HL-60 (cell line): ENCODE results near the gene PCSK4.

ENCODE experiments used
- DNase-seq, 2 experiments: peaks; one replicate each; pipeline ENCODE4 v3.0.0-alpha.2; 2010 to 2020; ENCODE audit warnings: low read depth in 1 of 2, low spot score in 1 of 2
- H3K27ac ChIP-seq: fragments of 250-450 bp; sonication (Bioruptor Pico); replicated peaks from 2 replicates; pipeline ENCODE4 v1.5.1; 2020; ENCODE audit warnings: mild to moderate bottlenecking, moderate library complexity
- H3K27me3 ChIP-seq: fragments of 250-450 bp; sonication (Bioruptor Pico); 2 replicates; pipeline ENCODE4 v1.5.1; 2021; ENCODE audit warnings: mild to moderate bottlenecking, moderate library complexity; ENCODE audit not compliant: insufficient read depth, poor library complexity, severe bottlenecking
- H3K4me3 ChIP-seq: replicated peaks from 2 replicates; pipeline ENCODE4 v1.5.1; 2011; ENCODE audit warnings: mild to moderate bottlenecking, control low read depth, low read length; ENCODE audit not compliant: insufficient read depth
- CTCF ChIP-seq: IDR thresholded peaks from one replicate; pipeline ENCODE4 v1.5.1; 2011; ENCODE audit warnings: low read length, control low read depth, inconsistent platforms; ENCODE audit not compliant: insufficient read depth
- GABPA ChIP-seq: IDR thresholded peaks from 2 replicates; pipeline ENCODE4 v1.6.1; 2012; ENCODE audit warnings: low read depth
- POLR2AphosphoS5 ChIP-seq: IDR thresholded peaks from 2 replicates; pipeline ENCODE4 v1.6.1; 2012; ENCODE audit warnings: low read depth
- REST ChIP-seq: IDR thresholded peaks from 2 replicates; pipeline ENCODE4 v1.6.1; 2012; ENCODE audit warnings: low read depth; ENCODE audit not compliant: insufficient replicate concordance
- SPI1 ChIP-seq: IDR thresholded peaks from 2 replicates; pipeline ENCODE4 v1.6.1; 2012; ENCODE audit warnings: low read depth, mild to moderate bottlenecking, borderline replicate concordance

The PCSK4 gene

GRCh38 chr19:1496714-1497577 is 6.8 kb upstream of the PCSK4 start:
- peaks cover 3% of the 10 kb centered on the region for H3K27me3 ChIP-seq
- H3K27ac ChIP-seq, result no peak overlapping the region
- no peak for DNase-seq
- H3K4me3 ChIP-seq, result no peak overlapping the region
- TF ChIP-seq CTCF (no peak), REST (no peak), POLR2AphosphoS5 (no peak), GABPA (no peak)

- Histone ChIP-seq H3K27me3 (peaks cover 8% of the 10 kb centered on the region), H3K27ac (no peak overlapping the region), H3K4me3 (no peak overlapping the region)
- DNase-seq, result no peak
- no peak for TF ChIP-seq CTCF
- TF ChIP-seq REST, result no peak
- TF ChIP-seq POLR2AphosphoS5, result no peak
- no peak for TF ChIP-seq GABPA
- no peak for TF ChIP-seq SPI1
Observed at GRCh38 chr19:1495799-1496713, 5.9 kb upstream of the PCSK4 start.

GRCh38 chr19:1495051-1495798 is 5.1 kb upstream of the PCSK4 start:
- Histone ChIP-seq H3K4me3 (no peak overlapping the region), H3K27ac (no peak overlapping the region), H3K27me3 (peaks cover 8% of the 10 kb centered on the region)
- TF ChIP-seq POLR2AphosphoS5 (no peak), CTCF (no peak), SPI1 (no peak), GABPA (no peak), REST (no peak)
- no peak for DNase-seq
